Trophoblast cell (in vitro differentiated cells and primary cell): ENCODE measurements around the gene PALM3.

Experiments used
- DNase-seq, 2 donors: peaks; one replicate each; pipeline ENCODE4 v3.0.0-alpha.2; 2016
- H2AFZ ChIP-seq: 2 replicates; pipeline ENCODE4 v1.6.1; 2013; ENCODE audit warnings: low read length, moderate library complexity, mild to moderate bottlenecking; ENCODE audit not compliant: insufficient read depth, poor library complexity
- H2AK5ac ChIP-seq: 2 replicates; pipeline ENCODE4 v1.6.1; 2013; ENCODE audit warnings: mild to moderate bottlenecking, low read length
- H2BK120ac ChIP-seq: 2 replicates; pipeline ENCODE4 v1.6.1; 2013; ENCODE audit warnings: low read length, mild to moderate bottlenecking, moderate library complexity; ENCODE audit not compliant: insufficient read depth, poor library complexity
- H2BK12ac ChIP-seq: 2 replicates; pipeline ENCODE4 v1.6.1; 2013; ENCODE audit warnings: mild to moderate bottlenecking, low read length, moderate library complexity
- H2BK5ac ChIP-seq: 2 replicates; pipeline ENCODE4 v1.6.1; 2013; ENCODE audit warnings: low read length, low read depth, moderate library complexity, mild to moderate bottlenecking; ENCODE audit not compliant: poor library complexity
- H3K14ac ChIP-seq: 2 replicates; pipeline ENCODE4 v1.6.1; 2013; ENCODE audit warnings: mild to moderate bottlenecking, low read length
- H3K18ac ChIP-seq: 2 replicates; pipeline ENCODE4 v1.6.1; 2013; ENCODE audit warnings: mild to moderate bottlenecking, low read length
- H3K23ac ChIP-seq: 2 replicates; pipeline ENCODE4 v1.6.1; 2013; ENCODE audit warnings: low read length
- H3K27ac ChIP-seq: 2 replicates; pipeline ENCODE4 v1.5.1; 2013; ENCODE audit warnings: low read depth, mild to moderate bottlenecking, inconsistent platforms, low read length, moderate library complexity
- H3K27me3 ChIP-seq: 2 replicates; pipeline ENCODE4 v1.6.1; 2013; ENCODE audit warnings: inconsistent platforms, mild to moderate bottlenecking, low read length, moderate library complexity; ENCODE audit not compliant: insufficient read depth
- H3K36me3 ChIP-seq, 2 experiments: 1 replicate in 1 of 2; 2 replicates in 1 of 2; pipeline ENCODE4 v1.6.1; 2013; ENCODE audit warnings: low read length in 2 of 2, mild to moderate bottlenecking in 2 of 2, moderate library complexity in 1 of 2; ENCODE audit not compliant: insufficient read depth in 2 of 2, control insufficient read depth in 1 of 2
- H3K4ac ChIP-seq: 2 replicates; pipeline ENCODE4 v1.6.1; 2013; ENCODE audit warnings: low read depth, mild to moderate bottlenecking, low read length, moderate library complexity
- H3K4me1 ChIP-seq, 2 experiments: 1 replicate in 1 of 2; 2 replicates in 1 of 2; pipeline ENCODE4 v1.6.1; 2013; ENCODE audit warnings: low read length in 2 of 2, mild to moderate bottlenecking in 2 of 2, moderate library complexity in 1 of 2; ENCODE audit not compliant: insufficient read depth in 2 of 2, control insufficient read depth in 1 of 2
- H3K4me2 ChIP-seq: 2 replicates; pipeline ENCODE4 v1.6.1; 2013; ENCODE audit warnings: inconsistent platforms, mild to moderate bottlenecking, low read length, moderate library complexity
- H3K4me3 ChIP-seq: 2 replicates; pipeline ENCODE4 v1.5.1; 2013; ENCODE audit warnings: mild to moderate bottlenecking, low read depth, low read length, inconsistent platforms
- H3K79me1 ChIP-seq: one replicate; pipeline ENCODE4 v1.6.1; 2013; ENCODE audit warnings: low read length
- H3K79me2 ChIP-seq: 2 replicates; pipeline ENCODE4 v1.6.1; 2013; ENCODE audit warnings: low read length, mild to moderate bottlenecking; ENCODE audit not compliant: control insufficient read depth, insufficient read depth, poor library complexity
- H3K9ac ChIP-seq: 2 replicates; pipeline ENCODE4 v1.6.1; 2013; ENCODE audit warnings: mild to moderate bottlenecking, low read length
- H3K9me3 ChIP-seq: 2 replicates; pipeline ENCODE4 v1.6.1; 2013; ENCODE audit warnings: low read depth, mild to moderate bottlenecking, control low read depth, inconsistent platforms, low read length; ENCODE audit not compliant: insufficient read depth
- H4K12ac ChIP-seq: 2 replicates; pipeline ENCODE4 v1.6.1; 2013; ENCODE audit warnings: low read depth, mild to moderate bottlenecking, low read length, moderate library complexity
- H4K8ac ChIP-seq: 2 replicates; pipeline ENCODE4 v1.6.1; 2013; ENCODE audit warnings: low read depth, mild to moderate bottlenecking, low read length, moderate library complexity
- H4K91ac ChIP-seq: one replicate; pipeline ENCODE4 v1.6.1; 2013; ENCODE audit warnings: low read depth, mild to moderate bottlenecking, low read length, moderate library complexity
- WGBS: extraction: QIAGEN DNeasy Blood & Tissue Kit; methylation state at CpG from one replicate; pipeline ENCODE4 v1.1.7; 2013; ENCODE audit warnings: missing lambda C conversion rate; ENCODE audit not compliant: insufficient read length, insufficient coverage; ENCODE audit errors: extremely low coverage; 5-methylcytosine and 5-hydroxymethylcytosine counted together

PALM3 gene

DNA sequence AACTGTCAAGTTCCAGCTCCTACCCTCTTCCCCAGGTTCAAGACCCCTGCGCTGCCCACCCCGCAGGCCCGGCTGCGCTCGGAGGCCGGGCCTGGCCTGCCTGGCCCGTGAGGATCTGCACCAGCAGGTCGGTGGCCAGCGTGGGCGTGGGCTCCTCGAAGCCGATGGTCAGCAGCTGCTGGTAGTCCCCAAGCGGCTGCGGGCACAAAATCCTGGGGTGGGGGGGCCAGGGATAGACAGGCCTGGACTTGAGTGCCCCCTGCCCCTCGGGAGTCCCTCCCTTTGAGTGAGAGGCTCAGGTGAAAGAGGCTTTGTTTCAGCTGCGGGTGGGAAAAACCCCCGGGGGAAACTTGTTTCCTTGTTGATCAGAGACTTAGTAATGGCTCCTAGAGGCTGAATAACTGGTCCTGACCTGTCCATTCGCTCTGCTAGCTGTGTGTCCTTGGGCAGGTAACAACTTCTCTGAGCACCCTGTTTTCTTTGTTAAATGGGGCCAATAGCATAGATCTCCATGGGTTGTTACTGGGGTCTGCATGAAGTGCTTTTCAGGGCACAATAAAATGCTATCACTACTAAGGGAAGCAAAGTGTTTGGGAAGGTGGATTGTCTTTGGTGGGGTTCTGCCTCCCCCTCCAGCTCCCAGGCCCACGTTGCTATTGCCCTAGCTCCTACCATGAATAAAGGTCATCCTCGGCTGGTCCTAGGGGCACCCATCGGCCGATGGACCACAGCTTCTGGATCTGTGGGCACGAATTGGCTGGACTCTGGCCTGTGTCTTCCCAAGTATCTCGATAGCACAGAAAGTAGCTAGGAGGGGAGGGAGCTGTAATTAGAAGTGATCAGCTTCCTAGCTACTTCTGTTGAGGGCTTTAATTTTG is 20.2 kb upstream of the PALM3 start:
- Histone ChIP-seq H3K23ac (no peak overlapping the region), H4K12ac (peak overlapping the region; percentile 94), H2AK5ac (peak overlapping the region; percentile 88), H3K4ac (peak overlapping the region; percentile 66), H3K36me3 (peaks cover 2 to 5% of the 10 kb centered on the region in 2 experiments), H3K14ac (peak overlapping the region; percentile 85), H2BK12ac (peak overlapping the region; percentile 59), H4K91ac (peak overlapping the region; percentile 94), H3K79me2 (peaks cover 6% of the 10 kb centered on the region), H3K9ac (peak overlapping the region; percentile 86), H3K27me3 (no peaks in the 10 kb centered on the region), H3K4me1 (peaks cover 4 to 8% of the 10 kb centered on the region in 2 experiments), H3K4me2 (peak overlapping the region; percentile 96), H2AFZ (peak overlapping the region; percentile 85), H4K8ac (peak overlapping the region; percentile 88), H3K9me3 (no peaks in the 10 kb centered on the region), H3K79me1 (peaks cover 10% of the 10 kb centered on the region), H2BK120ac (peak overlapping the region; percentile 81), H3K27ac (peak overlapping the region; percentile 78), H3K4me3 (peak overlapping the region; percentile 86), H3K18ac (peak overlapping the region; percentile 89), H2BK5ac (peak overlapping the region; percentile 67)
- DNase-seq, result peak; percentile 85 to 89
- no CpG with 5 or more reads among the region's 24 CpGs for WGBS

DNA sequence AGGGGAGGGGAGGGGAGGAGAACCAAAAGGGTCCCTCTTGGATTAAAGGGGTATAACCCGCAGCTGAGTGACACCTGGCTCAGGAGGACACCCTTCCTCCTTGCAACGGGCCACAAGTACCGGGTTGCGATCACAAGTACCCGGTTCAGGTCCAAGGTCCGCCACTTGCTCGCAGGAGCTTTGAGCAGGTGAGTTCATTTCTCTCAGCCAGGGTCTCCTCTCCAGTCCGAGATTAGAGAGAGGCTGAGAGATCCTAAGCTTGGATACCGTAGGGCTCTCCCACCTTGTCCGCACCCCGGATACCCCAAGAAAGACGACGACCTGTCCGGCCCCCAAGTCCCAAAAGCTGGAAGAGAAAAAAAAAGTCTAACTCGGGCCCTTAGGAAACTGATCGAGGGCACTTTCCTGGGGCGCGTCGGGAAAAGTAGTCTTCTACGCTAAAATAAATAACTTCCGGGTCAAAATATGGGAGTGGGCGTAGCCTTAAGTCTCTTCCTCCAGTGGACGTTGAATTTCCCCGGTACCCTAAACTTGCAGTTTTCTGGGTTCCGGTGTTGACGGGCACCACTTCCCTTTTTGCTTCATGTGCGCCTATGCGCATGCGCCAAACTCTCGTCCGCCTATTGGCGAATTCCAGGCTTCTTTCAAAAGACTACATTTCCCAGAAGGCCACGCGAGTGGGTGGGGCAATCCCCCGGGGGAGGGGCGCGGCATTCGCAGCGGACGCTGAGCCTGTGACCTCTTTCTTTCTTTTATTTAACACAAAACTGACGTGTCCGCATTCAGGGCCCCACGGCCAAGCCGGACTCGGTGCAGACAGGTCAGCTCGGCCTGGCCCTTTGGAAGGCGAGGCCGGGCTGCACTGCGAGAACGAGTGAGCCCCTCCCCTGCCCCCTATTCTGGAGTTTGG is 19.3 kb upstream of the PALM3 start:
- DNase-seq, result peak; percentile 96 to 100
- Histone ChIP-seq H2BK120ac (peak overlapping the region; percentile 81), H3K27ac (peak overlapping the region; percentile 78), H2AFZ (peak overlapping the region; percentile 88), H2AK5ac (peak overlapping the region; percentile 87), H3K4ac (peak overlapping the region; percentile 72), H3K79me1 (peaks cover 10% of the 10 kb centered on the region), H4K12ac (peak overlapping the region; percentile 94), H3K4me1 (peaks cover 4 to 8% of the 10 kb centered on the region in 2 experiments), H3K9ac (peak overlapping the region; percentile 88), H4K91ac (peak overlapping the region; percentile 94), H3K14ac (peak overlapping the region; percentile 85), H3K79me2 (peaks cover 6% of the 10 kb centered on the region), H3K4me3 (peak overlapping the region; percentile 86), H3K36me3 (peaks cover 0 to 2% of the 10 kb centered on the region in 2 experiments), H3K9me3 (no peaks in the 10 kb centered on the region), H2BK5ac (peak overlapping the region; percentile 67), H3K27me3 (no peaks in the 10 kb centered on the region), H4K8ac (peak overlapping the region; percentile 88), H3K18ac (peak overlapping the region; percentile 89), H3K23ac (no peak overlapping the region), H3K4me2 (peak overlapping the region; percentile 97), H2BK12ac (no peak overlapping the region)
- WGBS, result no CpG with 5 or more reads among the region's 50 CpGs

DNA sequence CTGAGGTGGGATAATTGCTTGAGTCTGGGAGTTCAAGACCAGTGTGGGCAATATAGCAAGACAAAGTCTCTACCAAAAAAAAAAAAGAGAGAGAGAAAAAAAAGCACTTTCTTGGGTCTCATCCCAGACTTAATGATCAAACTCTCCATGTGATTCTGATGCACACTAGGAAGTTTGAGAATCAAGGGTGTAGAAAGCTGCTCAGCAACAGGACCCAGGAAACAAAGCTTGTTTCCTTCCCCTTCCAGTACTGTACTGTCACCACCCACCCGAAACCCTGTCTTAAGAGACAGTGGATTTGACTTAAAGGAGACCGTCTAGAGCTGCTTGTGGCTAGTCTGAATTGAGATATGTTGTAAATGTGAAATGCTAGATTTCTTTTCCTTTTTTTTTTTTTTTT is 16.5 kb upstream of the PALM3 start:
- Histone ChIP-seq H3K79me1 (peaks cover 15% of the 10 kb centered on the region), H2AFZ (no peak overlapping the region), H3K79me2 (peaks cover 7% of the 10 kb centered on the region), H3K14ac (no peak overlapping the region), H4K91ac (no peak overlapping the region), H4K12ac (no peak overlapping the region), H3K4ac (no peak overlapping the region), H3K27ac (no peak overlapping the region), H3K36me3 (peaks cover 0 to 2% of the 10 kb centered on the region in 2 experiments), H3K27me3 (peaks cover 5% of the 10 kb centered on the region), H3K4me2 (no peak overlapping the region), H2BK120ac (no peak overlapping the region), H2BK5ac (no peak overlapping the region), H3K23ac (no peak overlapping the region), H3K4me3 (no peak overlapping the region), H4K8ac (no peak overlapping the region), H3K18ac (no peak overlapping the region), H2BK12ac (no peak overlapping the region), H2AK5ac (no peak overlapping the region), H3K9ac (no peak overlapping the region), H3K4me1 (peaks cover 10 to 15% of the 10 kb centered on the region in 2 experiments), H3K9me3 (no peaks in the 10 kb centered on the region)
- DNase-seq, result no peak
- WGBS, result no CpG with 5 or more reads among the region's 2 CpGs
